GM19193 (cell line): ENCODE measurements around the gene MAGIX.
A peak's percentile ranks its signal among the peaks of the same experiment; 100 is the strongest.

Experiments
- POLR2A ChIP-seq: IDR thresholded peaks from 4 replicates; pipeline ENCODE4 v1.6.1; 2011; ENCODE audit not compliant: insufficient read depth, insufficient read length; ENCODE audit errors: extremely low read depth

MAGIX gene

GRCh38 chrX:49163555-49164419 lies 1.2 kb downstream of the MAGIX start:
- TF ChIP-seq POLR2A = peak; percentile 49

- no peak for TF ChIP-seq POLR2A
Observed at GRCh38 chrX:49164589-49165360, 2.2 kb downstream of the MAGIX start.

GRCh38 chrX:49165901-49166881 lies 3.6 kb downstream of the MAGIX start:
- peak; percentile 38 for TF ChIP-seq POLR2A

- peak; percentile 12 for TF ChIP-seq POLR2A
Observed at GRCh38 chrX:49166914-49167739, 4.6 kb downstream of the MAGIX start.

- no peak for TF ChIP-seq POLR2A
Observed at GRCh38 chrX:49167740-49168108, 5.2 kb downstream of the MAGIX start.

GRCh38 chrX:49171752-49172279 lies 9.3 kb downstream of the MAGIX start, which contains the start of gene PLP2:
Gene PLP2, plus strand, starts transcription at chrX:49171898. Its CDS starts 103 bp downstream, at chrX:49172001.
- TF ChIP-seq POLR2A = peak; percentile 58

GRCh38 chrX:49172280-49172780 lies 9.8 kb downstream of the MAGIX start:
- no peak for TF ChIP-seq POLR2A

- TF ChIP-seq POLR2A = no peak
Observed at GRCh38 chrX:49174723-49175122, 12.2 kb downstream of the MAGIX start.

GRCh38 chrX:49175435-49176274 lies 13.1 kb downstream of the MAGIX start:
- peak; percentile 13 for TF ChIP-seq POLR2A

- TF ChIP-seq POLR2A = no peak
Observed at GRCh38 chrX:49176421-49177326, 14.1 kb downstream of the MAGIX start.

GRCh38 chrX:49177338-49177833 lies 14.8 kb downstream of the MAGIX start:
- TF ChIP-seq POLR2A = no peak
